ENCODE results near the gene BBLN.

The BBLN gene

DNA sequence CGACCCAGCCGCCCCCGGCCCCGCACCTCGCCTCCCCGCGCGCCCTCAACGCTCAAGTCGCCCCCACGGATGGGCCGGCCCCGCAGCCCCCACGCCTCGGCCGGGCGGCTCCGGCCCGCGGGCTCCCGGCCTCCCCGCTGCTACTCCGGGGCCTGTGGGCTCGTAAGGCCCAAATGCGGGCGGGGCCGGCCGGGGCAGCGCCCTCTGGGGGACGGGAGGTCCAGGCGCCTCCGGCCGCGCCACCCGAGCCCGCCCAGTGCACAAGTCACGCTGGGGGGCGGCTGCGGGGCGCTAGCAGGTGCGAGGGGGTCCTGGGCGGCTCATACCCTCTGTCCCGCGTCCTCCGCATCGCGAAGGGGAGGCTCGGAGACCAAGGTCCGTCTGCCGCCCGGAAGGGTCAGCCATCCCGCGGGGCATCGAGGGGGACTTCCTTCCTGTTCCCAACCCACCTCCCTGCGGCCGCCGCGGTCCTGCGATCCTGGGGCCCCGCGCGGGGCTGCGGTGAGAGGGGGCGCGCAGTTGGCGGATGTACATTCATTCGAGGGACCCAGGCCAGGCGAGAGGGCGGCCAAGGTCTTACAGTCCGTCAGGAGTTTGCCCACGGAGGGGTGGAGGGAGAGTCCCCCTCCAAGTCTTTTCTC is 31.5 kb downstream of the BBLN start, which contains the start of gene CIZ1:
CIZ1 (minus strand) TSS at position 167 of the 641 bp plus-strand sequence. CDS start 715 bp downstream, outside the sequence.
- peak; percentile 69 for DNase-seq (ENCODE audit: low read depth)

DNA sequence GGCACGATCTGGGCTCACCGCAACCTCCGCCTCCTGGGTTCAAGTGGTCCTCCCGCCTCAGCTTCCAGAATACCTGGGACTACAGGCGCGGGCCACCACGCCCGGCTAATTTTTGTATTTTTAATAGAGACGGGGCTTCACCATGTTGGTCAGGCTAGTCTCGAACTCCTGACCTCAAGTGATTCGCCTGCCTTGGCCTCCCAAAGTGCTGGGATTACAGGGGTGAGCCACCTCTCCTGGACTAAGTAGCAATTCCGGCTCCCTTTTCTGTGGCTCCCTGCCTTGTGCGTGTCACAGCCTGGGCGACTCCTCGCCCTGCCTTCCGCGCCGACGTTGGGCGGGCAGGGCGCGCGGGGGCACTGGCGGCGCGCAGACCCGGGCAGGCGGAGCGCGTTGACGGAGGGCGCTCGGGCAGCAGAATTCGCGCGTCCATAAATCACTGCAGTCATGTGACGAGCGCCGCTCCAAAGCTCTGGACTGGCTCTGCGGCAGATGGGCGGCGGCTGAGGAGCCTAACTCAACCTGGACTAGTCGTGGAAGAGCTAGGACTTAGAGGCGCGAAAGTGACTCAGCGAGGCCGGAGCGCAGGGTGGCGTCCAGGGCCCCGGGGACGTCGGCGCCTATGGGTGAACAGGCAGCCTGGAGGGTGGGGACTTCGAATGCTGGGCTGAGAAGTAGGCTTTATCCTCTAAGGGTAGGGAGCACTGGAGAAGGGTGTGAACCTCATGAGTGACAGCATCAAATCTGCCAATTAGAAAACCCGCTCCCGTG is 32.7 kb downstream of the BBLN start:
- no peak for DNase-seq (ENCODE audit: low read depth)

DNA sequence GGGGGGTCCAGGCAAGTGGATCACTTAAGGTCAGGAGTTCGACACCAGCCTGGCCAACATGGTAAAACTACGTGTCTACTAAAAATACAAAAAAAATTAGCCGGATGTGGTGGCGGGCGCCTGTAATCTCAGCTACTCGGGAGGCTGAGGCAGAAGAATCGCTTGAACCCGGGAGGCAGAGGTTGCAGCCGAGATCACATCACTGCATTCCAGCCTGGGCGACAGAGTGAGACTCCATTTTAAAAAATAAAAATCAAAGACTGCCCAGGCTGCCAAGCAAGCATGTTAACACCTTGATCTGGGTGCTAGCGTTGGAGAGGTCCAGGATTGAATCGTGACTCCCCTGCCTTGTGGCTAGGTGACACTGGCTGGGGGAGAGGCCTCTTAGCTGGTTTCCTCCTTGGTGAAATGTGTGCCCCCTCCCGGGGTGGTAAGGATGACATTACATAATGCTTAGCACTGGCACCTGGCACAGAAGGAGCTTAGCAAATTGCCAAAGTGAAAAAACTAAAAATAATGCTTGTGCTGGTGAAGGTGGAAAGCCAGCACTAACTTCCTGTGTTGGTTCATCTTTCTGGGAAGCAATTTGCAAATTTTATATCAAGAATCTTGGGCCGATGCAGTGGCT is 33.5 kb downstream of the BBLN start:
- no peak for DNase-seq (ENCODE audit: low read depth)

DNA sequence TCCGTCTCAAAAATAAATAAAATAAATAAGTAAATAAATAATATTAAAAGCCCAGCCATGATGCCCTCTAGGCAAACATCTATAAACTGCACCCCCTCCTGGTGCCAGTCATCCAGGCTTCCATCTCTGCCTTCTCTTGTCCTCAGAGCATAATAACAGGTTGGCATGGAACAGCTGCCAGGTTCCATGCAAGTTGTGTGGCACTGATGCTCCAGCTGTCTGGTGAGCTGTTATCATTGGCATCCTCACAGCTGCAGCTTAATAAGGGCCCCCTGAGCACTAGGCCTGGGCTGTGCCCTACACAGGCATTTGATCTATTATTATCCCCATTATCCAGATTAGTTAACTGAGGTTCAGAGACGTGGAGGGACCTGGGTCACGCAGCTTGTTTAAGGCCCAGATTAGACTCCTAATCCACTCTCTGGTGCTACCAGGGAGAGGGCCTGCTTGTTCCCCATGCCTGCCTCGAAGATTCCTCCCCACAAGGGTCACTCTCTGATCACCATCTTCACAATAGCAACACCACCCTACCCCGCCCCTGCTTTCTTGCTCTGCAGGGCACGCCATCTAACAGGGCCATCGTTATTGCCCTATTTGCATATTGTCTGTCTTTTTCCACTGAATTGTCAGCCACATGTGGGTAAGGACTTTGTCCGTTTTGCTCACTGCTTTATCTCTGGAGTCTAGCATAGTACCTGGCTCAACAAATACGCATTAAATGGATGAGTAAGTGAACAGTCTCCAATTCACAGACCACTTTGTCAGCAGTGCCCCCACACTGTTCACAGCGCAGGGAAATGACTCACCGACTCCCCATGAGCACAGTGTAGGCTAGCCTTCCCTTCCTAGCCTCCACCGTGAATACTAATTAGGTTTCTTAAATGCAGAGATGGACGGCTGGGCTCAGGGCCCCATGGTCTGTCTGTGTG is 41.6 kb downstream of the BBLN start:
- DNase-seq (ENCODE audit: low read depth) = no peak

DNA sequence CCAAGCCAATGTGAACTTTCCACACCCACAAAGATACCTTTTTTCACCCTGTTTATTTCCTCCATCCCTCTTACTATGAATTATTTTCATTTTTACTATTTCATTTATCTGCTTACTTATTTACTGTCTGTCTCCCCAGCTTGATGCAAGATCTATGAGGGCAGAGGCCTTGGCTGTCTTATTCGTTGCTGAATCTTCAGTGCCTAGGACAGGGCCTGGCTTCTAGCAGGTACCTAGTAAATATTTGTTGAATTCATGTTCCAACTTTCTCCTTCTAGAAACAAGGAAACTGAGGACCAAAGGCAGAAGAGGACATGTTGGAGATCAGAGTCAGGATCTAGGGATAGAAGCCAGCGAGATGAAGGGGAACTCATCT is 42.6 kb downstream of the BBLN start:
- DNase-seq (ENCODE audit: low read depth) = no peak

DNA sequence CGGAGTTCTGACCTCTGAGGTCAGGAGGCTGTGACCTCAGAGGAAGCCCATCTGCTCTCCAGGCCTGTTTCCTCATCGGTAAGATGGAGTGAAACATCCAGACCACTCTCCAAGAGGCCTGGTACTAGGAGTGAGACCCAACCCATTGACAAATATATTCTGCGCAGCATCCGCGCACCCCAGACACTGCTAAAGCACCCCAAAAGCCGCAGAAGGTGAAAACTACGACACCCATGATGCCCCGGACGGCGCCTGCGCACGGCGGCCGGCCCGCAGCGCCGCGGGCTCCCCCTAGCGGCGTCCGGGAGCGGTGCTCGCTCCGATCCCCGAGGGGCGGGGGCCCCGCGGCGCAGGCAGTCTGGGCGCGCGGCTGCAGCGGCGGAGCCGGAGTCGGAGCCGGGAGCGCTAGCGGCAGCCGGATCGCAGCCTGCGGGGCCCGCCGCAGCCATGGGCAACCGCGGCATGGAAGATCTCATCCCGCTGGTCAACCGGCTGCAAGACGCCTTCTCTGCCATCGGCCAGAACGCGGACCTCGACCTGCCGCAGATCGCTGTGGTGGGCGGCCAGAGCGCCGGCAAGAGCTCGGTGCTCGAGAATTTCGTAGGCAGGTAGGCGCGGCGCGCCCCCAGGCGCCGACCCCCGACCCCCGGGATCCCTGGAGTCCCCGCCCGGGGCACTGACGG is 43.1 kb downstream of the BBLN start, which contains the start of gene DNM1:
DNM1 (plus strand) TSS at position 356 of the 683 bp plus-strand sequence; CDS start at position 448, 92 bp downstream.
- DNase-seq (ENCODE audit: low read depth) = peak; percentile 56

DNA sequence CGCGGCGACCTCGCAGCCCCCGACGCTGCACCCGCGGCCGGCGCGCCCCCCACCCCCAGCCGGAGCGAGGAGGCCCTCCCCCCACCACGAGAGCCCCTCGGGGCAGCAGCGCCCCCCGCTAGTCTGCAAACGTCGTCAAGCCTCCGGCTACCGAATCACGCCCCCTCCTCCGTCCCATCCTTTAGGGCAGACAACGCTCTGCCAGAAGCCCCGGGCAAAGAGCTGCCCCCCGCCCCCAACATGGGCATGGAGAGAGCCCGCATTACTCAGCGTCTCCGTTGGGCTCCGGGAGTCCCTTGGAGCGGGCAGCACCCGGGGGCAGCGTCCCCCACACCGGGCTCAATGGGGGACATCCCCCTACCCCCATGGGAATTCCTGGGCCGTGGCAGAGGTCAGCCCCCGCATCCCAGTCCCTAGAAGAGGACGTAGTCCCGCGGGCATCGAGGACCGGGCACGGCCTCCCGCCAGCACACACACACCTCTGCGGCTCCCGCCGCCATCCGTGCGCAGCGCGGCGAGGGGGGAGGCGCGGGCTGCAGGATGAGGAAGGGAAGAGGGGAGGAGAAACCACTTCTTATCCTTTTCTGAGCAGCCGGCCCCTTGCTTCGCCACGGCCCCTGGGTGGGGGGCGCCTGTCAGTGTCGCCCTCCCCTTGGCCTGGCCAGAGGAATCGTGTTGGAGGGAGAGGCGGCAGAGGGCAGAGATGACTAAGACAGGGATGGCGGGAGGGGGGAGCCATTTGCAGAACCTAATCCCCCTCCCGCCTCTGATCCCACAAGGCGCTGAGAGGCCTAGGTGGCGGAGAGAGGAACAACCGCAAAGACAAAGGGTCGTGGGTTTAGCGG is 43.9 kb downstream of the BBLN start:
- DNase-seq (ENCODE audit: low read depth) = no peak

DNA sequence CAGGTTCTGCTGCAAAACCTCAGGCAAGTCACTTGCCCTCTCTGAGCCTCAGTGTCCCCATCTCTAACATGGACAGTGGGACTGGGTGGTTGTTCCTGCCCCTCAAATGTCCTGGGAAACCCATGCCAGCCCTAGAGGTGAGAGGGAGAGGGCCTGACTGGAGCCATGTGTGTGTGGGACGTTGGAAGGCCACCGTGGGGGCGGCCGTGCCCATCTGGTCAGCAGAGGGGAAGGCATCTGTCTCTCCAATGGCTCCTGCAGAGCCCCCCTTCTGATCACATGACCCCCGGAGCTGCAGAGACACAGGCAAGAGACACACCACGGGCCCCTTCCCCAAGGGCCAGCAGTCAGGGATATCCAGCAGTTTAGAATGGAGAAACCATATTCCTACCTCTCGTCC is 44.8 kb downstream of the BBLN start:
- no peak for DNase-seq (ENCODE audit: low read depth)

DNA sequence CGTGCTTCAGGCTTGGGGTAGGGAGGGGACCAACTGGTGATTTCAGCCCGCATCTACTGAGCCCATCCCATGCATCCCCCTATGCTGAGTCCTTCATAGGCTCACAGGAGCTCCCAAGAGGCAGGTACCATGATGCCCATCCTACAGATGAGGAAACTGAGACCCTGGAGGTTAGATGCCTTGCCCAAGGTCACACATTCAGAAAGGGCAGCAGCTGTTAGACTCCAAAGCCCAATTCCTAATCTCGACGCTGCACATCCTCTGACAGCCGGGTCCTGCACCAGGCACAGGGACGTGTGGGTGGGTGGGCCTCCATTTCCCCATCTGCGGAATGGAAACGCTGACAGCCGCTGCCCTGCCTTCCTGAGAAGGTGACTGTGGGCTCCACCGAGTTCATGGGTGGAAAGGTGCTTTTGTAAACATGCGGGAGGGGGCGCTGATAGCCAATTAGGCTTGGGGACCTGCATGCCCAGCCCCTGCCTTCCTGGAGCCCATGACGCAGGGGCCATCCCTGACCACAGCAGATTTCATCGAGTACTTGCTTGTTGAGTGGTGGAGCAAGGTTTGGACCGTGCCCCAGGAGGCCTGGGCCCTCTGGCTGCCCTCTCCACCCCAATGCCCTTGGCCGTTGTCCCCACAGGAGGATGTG is 45.4 kb downstream of the BBLN start:
- no peak for DNase-seq (ENCODE audit: low read depth)

DNA sequence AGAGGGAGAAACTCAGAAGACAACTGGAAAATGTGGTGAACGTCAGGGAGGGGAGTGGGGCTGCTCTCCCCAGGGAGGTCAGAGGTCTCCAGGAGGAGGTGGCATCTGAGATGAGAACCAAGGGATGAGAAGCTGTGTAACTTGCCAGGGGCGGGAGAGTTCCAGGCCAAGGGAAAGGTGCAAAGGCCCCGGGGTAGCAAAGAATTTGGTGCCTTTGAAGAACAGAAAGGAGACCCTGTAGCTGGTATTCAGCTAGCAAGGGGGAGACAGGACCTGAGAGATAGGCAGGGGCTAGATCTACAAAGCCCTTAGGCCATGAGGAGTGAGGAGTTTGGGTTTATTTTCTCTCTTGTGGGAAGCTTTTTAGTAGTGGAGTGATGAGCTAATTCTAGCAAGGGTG is 46.4 kb downstream of the BBLN start:
- no peak for DNase-seq (ENCODE audit: low read depth)

DNA sequence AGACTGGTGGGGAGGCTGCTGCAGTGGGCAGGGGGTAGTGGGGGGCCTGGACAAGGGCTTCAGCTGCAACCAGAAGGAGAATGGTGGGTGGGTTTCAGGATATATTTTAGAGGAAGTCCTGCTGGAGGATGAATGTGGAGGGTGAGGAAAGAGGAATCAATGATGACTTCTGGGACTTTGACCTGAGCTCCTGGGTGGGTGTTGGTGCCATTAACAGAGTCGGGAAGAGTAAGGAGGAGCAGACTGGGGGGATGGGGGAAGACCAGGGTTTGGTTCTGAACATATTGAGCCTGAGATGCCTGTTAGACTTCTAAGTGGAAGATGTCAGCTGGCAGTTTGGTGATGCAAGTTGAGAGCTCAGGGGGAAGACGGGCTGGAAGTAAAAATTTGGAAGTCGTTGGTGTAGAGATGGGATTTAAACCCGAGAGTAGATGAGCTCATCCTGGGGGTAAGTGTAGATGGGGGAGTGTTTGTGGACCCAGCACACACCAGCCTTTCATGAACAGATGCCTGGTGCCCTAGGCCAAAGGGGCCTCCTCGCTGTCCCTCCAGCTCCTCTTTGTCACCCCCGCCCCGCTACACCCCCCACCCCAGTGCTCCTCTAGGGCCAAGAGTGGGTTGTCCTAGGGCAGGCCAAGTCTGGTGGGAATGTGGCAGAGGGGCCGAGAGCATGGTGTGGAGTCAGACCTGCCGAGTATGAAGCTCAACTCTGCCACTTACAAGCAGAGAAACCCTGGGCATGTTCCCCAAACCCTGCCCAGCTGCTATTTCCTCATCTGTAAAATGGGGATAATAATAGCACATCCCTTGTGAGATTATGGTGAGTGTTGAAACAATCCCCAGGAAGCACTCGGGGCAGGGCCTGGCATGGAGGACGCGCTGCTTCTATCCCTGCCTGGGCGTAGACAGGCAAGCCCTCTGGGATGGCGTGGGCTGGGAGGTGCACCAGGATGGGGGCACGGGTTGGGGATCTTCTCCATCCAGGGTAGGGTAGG is 47.1 kb downstream of the BBLN start:
- DNase-seq (ENCODE audit: low read depth) = no peak

DNA sequence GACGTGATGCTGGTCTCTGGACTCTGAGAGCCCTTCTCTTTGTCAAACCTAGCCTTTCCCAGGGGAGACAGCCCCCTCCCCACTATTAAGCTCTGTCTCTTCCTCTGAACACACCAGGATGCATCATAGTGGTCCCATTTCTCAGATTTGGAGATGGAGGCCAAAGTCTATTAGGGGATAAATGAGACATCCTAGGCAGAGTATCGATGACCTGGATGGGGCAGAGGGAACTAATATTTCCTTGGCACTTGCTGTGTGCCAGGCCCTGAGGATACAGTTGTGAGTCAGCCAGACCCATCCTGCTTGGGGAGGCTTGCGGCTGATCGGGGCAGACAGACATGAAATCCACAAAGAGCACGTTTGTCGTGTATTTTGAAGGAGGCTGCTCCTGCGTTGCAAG is 48.3 kb downstream of the BBLN start:
- no peak for DNase-seq (ENCODE audit: low read depth)

DNA sequence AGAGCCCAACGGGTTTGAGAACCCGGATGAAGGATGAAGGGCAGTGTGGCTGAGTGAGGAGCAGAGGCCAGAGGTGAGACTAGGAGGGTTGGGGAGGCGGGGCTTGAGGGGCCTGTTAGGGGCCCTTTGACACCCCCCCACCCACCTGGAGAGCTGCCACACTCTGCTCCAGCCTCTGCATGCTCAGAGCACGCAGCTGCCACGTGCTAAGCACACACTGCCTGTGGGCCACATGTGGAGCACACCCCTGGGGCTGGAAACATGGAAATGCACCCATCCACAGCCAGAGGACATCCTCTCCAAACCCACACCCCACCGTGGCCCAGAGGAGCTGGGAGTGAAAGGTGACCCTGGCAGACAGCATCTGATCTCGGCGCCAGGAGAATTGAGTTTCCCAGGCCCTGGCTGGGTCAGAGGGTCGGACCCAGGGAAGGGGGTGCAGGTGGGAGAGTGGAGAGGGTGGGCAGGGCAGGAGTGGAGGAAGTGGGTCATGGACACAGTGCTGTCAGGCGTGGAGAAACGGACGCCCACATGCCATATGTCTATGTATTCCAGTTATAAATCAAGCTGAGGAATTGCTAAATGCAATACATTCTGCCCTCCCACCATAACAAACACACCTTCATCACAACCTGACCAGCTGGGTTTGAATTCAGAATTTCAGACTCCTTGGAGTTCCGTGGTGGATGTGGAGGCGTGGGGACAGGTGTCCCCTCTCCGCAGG is 49.0 kb downstream of the BBLN start:
- DNase-seq (ENCODE audit: low read depth) = no peak

DNA sequence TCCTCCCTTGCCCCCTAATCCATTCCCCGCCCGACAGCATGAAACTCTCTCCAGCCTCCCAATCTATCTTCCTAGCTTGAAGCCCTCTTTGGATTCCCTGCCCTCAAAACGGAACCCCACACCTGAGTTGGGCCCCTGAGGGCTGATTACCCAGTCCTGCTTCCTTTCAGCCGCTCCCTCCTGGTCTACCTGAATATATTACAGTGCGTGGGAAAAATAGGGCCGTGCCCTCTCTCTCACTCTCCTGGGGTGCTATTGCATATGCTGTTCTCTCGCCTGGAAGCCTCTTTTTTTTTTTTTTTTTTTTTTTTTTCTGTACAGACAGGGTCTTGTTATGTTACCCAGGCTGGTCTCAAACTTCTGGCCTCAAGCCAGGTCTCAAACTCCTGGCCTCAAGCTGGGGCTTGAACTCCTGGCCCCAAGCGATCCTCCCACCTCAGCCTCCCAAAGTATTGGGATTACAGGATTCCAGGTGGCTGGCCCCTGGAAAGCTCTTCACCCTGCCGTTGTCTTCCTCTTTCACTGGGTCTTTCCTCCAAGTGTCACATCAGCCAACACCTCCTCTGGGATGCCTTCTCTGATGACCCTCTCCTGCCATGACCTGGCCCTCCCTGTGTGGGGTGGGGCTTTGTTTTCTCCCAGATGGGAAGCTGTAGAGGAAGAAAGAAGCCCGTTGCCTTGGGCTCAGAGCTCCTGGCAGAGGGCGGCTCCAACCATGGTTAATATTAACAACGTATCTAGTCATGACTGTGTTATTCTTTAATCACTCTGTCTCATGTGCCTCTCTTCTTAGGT is 51.3 kb downstream of the BBLN start:
- DNase-seq (ENCODE audit: low read depth) = no peak

DNA sequence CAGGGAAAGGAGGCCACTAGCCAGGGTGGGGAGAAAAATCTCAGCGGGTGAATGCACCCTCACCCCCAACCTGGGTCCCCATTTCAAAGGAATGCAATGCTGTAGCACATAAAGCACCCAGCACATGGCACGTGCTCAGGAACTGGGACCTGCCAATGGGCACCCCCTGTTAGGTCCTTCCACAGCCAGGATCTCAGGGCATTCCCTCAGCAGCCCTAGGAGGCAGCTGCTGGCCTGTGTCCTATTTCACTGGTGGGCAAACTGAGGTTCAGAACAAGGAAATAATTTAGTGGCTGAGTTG is 51.9 kb downstream of the BBLN start:
- no peak for DNase-seq (ENCODE audit: low read depth)
